ENCODE data around the gene RABGAP1L. TPM values are rescaled to one million over a fixed set of nuclear protein-coding genes. Genes with fewer than 3 reads are reported as not detected.
A peak's percentile ranks its signal among the peaks of the same experiment; 100 is the strongest.

Gene RABGAP1L
- total and polyA plus RNA-seq, 2 of the 8 experiments (the other 6 are each of a cell fraction or from before 2014, with no cell fraction given): 33.3 to 156 TPM

DNA sequence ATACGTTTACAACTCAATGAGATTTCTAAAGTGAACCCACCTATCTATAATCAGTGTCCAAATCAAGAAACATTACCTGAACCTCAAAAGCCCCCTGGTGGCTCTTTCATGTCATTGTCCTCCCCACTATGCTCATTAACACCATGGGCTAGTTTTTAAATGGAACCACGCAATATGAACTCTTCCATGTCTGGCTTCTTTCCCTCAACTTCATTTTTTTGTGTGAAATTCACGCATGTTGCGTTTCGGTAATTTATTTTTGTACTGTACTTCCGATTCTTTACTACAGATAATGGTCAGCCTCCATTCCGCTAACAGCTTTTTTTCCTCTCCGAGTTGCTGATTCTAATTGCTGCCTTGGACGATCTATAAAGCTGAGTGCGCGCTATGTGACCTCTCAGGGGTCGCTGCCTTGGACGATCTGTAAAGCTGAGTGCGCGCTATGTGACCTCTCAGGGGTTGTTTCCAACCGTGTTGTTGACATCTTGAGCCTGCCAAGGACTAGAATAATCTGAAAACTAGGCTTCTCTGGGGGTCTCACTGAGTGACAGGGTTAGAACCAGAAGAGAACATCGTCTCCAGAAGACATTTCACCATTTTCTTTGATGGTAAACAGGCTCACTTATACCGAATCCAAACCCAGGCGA, 839.4 kb downstream of the RABGAP1L start (continued):
- no peak for TF ChIP-seq ATF2 (IDR thresholded peaks at IDR 0.05; ENCODE audit: low read length)
- TF ChIP-seq, protein P1, sequence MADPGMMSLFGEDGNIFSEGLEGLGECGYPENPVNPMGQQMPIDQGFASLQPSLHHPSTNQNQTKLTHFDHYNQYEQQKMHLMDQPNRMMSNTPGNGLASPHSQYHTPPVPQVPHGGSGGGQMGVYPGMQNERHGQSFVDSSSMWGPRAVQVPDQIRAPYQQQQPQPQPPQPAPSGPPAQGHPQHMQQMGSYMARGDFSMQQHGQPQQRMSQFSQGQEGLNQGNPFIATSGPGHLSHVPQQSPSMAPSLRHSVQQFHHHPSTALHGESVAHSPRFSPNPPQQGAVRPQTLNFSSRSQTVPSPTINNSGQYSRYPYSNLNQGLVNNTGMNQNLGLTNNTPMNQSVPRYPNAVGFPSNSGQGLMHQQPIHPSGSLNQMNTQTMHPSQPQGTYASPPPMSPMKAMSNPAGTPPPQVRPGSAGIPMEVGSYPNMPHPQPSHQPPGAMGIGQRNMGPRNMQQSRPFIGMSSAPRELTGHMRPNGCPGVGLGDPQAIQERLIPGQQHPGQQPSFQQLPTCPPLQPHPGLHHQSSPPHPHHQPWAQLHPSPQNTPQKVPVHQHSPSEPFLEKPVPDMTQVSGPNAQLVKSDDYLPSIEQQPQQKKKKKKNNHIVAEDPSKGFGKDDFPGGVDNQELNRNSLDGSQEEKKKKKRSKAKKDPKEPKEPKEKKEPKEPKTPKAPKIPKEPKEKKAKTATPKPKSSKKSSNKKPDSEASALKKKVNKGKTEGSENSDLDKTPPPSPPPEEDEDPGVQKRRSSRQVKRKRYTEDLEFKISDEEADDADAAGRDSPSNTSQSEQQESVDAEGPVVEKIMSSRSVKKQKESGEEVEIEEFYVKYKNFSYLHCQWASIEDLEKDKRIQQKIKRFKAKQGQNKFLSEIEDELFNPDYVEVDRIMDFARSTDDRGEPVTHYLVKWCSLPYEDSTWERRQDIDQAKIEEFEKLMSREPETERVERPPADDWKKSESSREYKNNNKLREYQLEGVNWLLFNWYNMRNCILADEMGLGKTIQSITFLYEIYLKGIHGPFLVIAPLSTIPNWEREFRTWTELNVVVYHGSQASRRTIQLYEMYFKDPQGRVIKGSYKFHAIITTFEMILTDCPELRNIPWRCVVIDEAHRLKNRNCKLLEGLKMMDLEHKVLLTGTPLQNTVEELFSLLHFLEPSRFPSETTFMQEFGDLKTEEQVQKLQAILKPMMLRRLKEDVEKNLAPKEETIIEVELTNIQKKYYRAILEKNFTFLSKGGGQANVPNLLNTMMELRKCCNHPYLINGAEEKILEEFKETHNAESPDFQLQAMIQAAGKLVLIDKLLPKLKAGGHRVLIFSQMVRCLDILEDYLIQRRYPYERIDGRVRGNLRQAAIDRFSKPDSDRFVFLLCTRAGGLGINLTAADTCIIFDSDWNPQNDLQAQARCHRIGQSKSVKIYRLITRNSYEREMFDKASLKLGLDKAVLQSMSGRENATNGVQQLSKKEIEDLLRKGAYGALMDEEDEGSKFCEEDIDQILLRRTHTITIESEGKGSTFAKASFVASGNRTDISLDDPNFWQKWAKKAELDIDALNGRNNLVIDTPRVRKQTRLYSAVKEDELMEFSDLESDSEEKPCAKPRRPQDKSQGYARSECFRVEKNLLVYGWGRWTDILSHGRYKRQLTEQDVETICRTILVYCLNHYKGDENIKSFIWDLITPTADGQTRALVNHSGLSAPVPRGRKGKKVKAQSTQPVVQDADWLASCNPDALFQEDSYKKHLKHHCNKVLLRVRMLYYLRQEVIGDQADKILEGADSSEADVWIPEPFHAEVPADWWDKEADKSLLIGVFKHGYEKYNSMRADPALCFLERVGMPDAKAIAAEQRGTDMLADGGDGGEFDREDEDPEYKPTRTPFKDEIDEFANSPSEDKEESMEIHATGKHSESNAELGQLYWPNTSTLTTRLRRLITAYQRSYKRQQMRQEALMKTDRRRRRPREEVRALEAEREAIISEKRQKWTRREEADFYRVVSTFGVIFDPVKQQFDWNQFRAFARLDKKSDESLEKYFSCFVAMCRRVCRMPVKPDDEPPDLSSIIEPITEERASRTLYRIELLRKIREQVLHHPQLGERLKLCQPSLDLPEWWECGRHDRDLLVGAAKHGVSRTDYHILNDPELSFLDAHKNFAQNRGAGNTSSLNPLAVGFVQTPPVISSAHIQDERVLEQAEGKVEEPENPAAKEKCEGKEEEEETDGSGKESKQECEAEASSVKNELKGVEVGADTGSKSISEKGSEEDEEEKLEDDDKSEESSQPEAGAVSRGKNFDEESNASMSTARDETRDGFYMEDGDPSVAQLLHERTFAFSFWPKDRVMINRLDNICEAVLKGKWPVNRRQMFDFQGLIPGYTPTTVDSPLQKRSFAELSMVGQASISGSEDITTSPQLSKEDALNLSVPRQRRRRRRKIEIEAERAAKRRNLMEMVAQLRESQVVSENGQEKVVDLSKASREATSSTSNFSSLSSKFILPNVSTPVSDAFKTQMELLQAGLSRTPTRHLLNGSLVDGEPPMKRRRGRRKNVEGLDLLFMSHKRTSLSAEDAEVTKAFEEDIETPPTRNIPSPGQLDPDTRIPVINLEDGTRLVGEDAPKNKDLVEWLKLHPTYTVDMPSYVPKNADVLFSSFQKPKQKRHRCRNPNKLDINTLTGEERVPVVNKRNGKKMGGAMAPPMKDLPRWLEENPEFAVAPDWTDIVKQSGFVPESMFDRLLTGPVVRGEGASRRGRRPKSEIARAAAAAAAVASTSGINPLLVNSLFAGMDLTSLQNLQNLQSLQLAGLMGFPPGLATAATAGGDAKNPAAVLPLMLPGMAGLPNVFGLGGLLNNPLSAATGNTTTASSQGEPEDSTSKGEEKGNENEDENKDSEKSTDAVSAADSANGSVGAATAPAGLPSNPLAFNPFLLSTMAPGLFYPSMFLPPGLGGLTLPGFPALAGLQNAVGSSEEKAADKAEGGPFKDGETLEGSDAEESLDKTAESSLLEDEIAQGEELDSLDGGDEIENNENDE (IDR thresholded peaks at IDR 0.05; ENCODE audit: insufficient replicate concordance, low read length): no peak
- TF ChIP-seq BRCA1 (IDR thresholded peaks at IDR 0.05; ENCODE audit: low read depth, low read length): no peak
- no peak for TF ChIP-seq BCL11A (IDR thresholded peaks at IDR 0.05; ENCODE audit: low read depth in 2 of 2, low read length in 2 of 2)
- no peak for TF ChIP-seq GTF2F1 (IDR thresholded peaks at IDR 0.05; ENCODE audit: borderline replicate concordance, low read depth, low read length)
- no peak for TF ChIP-seq CBX5 (IDR thresholded peaks at IDR 0.05; ENCODE audit: low read depth, low read length)
- TF ChIP-seq TCF12 (IDR thresholded peaks at IDR 0.05; ENCODE audit: low read depth, low read length): no peak
- peak; percentile 42; the same call in 1 of the 2 replicates for TF ChIP-seq CHD1 (IDR thresholded peaks at IDR 0.05; ENCODE audit: low read depth, low read length)
- no peak for TF ChIP-seq CTBP2 (IDR thresholded peaks at IDR 0.05; ENCODE audit: borderline replicate concordance, insufficient read depth, insufficient read length, low read length)

All from H1 (cell line).